NCI-H774 (cell line): ENCODE data around the gene HOXA3.

Experiments used
- DNase-seq: peaks from one replicate; lab custom pipeline; 2025; lab: John Stamatoyannopoulos, UW

The HOXA3 gene

DNA sequence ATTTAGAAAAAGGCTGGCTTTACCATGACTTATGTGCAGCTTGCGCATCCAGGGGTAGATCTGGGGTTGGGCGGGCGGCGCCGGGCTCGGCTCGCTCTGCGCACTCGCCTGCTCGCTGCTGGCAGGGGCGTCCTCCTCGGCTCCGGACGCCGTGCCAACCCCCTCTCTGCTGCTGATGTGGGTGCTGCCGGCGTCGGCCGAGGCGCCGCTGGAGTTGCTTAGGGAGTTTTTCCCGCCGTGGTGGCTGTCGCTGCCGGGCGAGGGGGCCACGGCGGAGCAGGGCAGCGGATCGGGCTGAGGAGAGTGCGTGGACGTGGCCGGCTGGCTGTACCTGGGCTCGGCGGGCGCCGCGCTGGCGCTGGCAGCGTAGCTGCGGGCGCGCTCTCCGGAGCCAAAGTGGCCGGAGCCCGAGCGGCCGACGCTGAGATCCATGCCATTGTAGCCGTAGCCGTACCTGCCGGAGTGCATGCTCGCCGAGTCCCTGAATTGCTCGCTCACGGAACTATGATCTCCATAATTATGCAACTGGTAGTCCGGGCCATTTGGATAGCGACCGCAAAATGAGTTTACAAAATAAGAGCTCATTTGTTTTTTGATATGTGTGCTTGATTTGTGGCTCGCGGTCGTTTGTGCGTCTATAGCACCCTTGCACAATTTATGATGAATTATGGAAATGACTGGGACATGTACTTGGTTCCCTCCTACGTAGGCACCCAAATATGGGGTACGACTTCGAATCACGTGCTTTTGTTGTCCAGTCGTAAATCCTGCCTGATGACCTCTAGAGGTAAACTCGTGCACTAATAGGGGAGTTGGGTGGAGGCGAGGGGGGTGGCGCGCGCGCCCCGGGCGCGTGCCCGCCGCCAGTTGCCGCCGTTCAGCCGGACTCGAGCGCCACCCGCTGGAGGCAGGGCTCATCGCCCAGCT is 9.1 kb downstream of the HOXA3 start, which contains the start of gene HOXA5:
HOXA5 (minus strand) TSS at position 659 of the 927 bp plus-strand sequence; CDS start at position 585, 74 bp downstream.
- DNase-seq: no peak

DNA sequence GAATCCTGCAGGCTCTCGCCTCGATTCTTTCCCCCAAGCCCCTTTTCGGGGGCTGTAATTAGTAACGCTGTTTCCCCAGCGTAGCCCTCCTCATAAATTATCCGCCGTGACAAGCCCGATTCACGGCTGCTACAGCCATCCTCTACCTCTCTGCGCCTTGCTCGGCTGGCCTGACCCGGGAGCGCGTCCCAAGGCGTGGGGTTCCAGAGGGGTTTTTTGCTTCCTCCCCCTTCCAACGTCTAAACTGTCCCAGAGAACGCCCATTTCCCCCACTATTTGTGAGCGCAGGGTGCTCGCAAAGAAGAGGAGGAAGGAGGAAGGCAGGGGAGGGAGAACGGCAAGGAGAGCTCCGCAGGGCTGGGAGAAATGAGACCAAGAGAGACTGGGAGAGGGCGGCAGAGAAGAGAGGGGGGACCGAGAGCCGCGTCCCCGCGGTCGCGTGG is 9.8 kb downstream of the HOXA3 start:
- no peak for DNase-seq

DNA sequence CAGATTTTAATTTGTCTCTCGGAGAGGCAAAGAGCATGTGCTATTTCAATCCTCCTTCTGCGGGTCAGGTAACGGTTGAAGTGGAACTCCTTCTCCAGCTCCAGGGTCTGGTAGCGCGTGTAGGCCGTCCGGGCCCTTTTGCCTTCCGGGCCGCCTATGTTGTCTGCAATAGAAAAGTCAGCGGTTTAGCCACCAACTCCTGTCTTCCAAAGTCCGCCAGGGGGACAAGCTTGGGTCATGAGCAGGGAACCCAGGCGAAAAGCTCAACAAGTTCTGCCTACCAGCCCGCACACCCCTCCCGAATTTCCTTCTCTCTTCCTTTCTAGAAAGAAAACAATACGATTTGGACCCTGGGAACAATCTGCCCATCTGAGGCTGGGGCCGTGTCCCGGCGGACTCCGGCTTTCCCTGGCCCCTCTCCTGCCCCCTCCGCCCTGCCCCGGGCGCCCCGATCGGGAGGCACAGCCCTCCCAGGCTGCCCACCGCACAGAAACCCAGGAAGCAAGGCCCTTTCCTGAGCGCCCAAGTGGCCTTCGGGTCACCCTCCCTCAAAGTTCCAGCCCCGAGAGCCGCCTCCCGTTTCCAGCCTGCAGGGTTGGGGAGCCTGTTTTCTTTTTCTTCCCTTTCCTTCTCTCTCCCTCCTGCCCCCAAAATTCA is 10.3 kb downstream of the HOXA3 start:
- DNase-seq: no peak

- no peak for DNase-seq
These were observed 11.1 kb downstream of the HOXA3 start for GRCh38 chr7:27141137-27141922.

- DNase-seq: no peak
These were observed 12.1 kb downstream of the HOXA3 start for GRCh38 chr7:27140126-27140857.

- no peak for DNase-seq
These were observed 12.9 kb downstream of the HOXA3 start for GRCh38 chr7:27139334-27140125.

DNA sequence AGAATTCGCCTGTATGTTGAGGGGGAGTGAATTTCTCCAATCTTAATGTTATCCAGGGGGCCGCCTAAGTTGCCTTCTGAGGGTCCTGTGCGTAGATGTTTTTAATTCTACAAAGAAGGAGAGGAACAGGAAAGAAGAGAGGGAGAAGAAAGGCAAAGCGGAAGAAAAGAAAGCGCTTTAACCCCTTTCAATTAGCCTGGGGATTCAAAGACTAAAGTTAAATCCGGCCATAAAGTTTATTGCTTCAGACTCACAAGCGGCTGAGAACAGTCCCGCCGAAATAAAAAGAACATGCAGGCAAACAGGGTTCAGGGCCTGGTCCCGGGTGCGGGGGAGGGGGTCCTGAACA is 13.4 kb downstream of the HOXA3 start:
- DNase-seq: no peak

DNA sequence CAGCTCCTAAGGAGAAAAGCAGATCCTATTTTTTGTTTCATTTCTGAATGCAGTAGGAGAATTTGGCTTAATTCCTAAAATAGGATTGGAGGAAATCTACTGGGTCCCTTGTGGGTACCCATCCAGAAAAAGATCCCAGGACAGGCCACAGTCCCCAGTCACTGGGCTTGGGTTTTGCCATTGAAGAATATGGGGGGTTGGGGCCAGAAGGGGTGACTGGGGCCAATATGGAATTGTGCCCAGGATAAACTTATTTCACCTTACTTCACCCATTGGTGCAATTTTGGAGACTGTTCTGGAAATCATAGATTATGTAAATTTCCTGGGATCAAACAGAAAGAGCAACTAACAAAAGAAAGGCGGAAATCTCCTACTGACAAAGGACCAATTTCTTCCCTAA is 13.9 kb downstream of the HOXA3 start:
- no peak for DNase-seq

DNA sequence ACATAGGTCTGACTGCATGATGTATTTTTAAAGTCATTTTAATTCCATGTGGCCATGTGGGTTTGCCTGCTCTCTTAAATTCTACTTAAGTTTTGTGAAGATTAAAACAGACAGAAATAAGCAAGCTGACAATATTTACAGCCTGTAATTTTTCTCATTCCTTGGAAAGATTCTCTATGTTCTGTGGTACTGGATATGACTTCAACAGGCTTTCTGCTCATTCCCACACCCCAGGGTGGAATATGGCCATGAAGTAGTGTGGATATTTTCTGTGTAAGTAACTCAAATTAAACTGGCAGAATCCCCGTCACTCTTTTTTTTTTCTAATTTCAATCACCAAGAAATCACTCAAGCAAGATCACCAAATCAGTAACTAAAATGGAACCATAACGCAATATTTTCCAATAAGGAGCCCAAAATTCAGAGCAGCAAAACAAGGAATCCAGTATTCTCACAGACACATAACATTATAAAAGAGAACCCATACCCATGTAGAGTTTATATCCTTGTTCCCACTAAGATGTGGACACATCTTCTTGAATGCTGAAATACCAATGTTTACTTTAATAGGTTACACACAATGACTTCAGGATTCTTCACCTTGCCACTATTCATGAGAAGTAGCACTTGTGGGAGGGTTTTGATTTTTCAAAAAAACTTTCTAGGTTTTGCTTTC is 14.6 kb downstream of the HOXA3 start:
- DNase-seq: no peak

GRCh38 chr7:27134392-27134791 is 18.0 kb downstream of the HOXA3 start:
- no peak for DNase-seq

GRCh38 chr7:27133409-27134231 is 18.8 kb downstream of the HOXA3 start:
- no peak for DNase-seq

DNA sequence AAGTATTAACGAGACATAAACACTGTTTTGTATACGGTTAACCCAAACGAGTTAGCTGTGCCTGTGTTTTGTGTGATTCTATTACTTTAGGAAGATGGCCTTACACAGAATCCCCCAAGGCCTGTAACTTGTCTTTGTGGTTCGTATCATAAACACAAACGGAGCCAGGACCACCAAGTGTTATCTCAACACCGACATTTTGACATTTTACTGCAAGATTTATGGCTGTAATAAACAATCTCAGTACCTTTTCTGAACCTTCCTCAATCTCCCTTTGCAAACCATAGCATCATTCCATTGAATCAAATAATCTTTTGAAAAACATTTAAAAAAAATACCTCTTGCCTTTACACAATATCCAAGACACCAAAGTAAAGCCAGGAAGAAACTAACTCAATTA is 19.4 kb downstream of the HOXA3 start:
- no peak for DNase-seq

- no peak for DNase-seq
These were observed 20.2 kb downstream of the HOXA3 start for GRCh38 chr7:27132214-27132613.

DNA sequence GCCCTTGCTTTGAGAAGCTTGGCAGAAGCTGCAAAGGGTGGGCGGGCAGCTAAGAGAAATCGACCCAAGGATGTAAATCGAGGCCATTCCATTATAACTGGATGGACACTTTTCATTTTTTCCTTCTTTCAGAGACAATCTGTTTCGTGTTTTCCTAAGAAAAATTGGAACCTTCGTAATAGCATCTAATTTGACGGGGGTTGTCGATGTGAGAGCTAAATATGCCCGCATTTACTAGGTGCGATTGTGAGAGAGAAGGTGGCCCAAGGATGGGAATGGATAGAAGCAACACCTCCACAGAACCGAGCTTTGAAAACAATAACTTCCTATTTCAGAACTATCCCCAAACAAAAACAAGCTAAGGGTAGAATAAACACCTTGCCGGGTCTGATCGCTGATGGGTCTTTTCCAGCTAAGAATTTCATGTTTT is 21.0 kb downstream of the HOXA3 start:
- no peak for DNase-seq

DNA sequence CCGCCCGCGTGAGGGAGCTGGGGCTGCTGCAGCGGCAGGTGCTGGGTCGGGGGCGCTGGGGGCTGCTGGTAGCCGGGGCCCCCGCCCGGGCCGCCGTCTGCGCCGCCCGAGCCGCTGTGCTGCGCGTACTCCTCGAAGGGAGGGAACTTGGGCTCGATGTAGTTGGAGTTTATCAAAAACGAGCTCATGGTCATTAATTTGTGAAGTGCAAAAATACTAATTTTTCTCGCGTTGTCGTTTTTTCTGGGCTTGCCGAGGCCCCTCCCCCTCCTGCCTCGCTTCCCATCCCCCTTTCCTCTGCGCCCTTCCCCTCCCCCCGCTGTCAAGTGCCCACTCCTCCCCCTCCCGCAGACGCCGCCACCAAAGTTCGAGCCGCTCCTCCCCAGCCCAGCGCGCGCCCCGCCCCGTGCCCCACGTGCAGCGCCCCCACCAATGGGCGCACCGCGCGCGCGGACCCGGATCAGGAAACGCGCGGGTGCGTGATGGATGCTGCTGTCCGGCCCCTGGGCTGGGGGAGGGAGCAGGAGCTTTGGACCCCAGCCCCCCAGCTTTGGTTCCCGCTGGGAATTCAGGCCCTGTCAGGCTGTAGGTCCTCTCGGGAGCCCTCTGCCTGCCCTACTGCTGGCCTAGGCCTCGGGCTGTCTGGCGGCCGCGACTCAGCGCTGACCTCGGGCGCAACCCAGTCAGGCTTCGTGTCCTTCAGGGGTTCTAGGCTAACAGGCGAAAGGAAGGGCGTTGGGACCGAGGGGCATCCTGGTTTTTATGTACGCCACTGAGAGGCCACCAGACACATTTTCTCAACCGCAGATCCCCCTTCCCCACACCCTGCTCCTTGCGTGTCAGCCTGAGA is 21.6 kb downstream of the HOXA3 start, which contains the start of gene HOXA4:
HOXA4 (minus strand) TSS at position 218 of the 850 bp plus-strand sequence; CDS start at position 194, 24 bp downstream.
- no peak for DNase-seq

DNA sequence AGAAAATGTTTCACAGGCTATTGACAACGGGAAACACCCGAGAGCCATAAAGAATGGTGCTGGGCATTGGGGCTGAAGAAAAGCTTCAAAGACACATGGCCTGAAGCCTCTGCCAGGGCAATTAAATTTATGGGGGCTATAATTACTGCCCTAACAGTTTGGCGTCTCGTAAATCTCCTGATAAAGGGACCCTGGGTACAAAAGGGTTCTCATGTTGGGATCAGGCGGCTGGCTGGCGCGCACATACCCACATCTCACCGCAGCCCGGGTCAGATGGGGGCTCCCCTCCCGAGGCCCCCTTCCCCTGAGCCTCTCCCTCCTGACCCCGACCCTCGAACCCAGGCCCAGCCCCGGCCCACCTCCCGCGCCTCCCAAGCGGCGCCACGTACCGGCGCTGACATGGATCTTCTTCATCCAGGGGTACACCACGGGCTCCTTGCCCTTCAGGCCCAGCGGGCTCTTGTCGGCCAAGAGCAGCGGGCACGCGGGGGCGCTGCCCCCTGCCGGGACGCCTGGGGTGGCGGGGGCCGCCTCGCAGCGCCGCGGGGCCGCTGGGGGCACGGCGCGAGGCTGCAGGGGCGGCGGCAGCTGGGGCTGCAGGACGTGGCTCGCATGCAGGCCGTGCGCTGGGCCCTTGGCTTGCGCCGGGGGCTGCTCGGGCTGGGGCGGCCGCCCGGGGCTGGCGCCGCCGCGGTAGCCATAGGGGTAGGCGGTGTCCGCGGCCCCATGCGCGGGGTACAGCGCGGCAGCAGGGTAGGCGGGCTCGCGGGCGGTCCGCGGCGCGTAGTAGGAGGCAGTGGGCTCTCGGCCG is 22.4 kb downstream of the HOXA3 start:
- no peak for DNase-seq
